Neuronal stem cell (in vitro differentiated cells): Measurements from ENCODE around the gene DNAH17. TPM values are rescaled to one million over a fixed set of nuclear protein-coding genes. Genes with fewer than 3 reads are reported as not detected.

Source experiments
- DNase-seq: peaks from one replicate; pipeline ENCODE4 v3.0.0-alpha.2; 2013; ENCODE audit warnings: low spot score
- H2AFZ ChIP-seq: one replicate; pipeline ENCODE4 v1.6.1; 2013; ENCODE audit warnings: mild to moderate bottlenecking, low read length, inconsistent platforms
- H2AK5ac ChIP-seq: 2 replicates; pipeline ENCODE4 v1.6.1; 2013; ENCODE audit warnings: low read depth, mild to moderate bottlenecking, inconsistent platforms, low read length, moderate library complexity, mixed read lengths
- H2BK120ac ChIP-seq: 2 replicates; pipeline ENCODE4 v1.6.1; 2013; ENCODE audit warnings: low read depth, mild to moderate bottlenecking, inconsistent platforms, low read length, moderate library complexity, mixed read lengths
- H2BK12ac ChIP-seq: one replicate; pipeline ENCODE4 v1.6.1; 2013; ENCODE audit warnings: low read length, inconsistent platforms
- H2BK15ac ChIP-seq: 2 replicates; pipeline ENCODE4 v1.6.1; 2013; ENCODE audit warnings: mild to moderate bottlenecking, low read length, inconsistent platforms, mixed read lengths
- H2BK5ac ChIP-seq: one replicate; pipeline ENCODE4 v1.6.1; 2013; ENCODE audit warnings: inconsistent platforms, mild to moderate bottlenecking, low read length, moderate library complexity
- H3K14ac ChIP-seq: one replicate; pipeline ENCODE4 v1.6.1; 2013; ENCODE audit warnings: low read length, inconsistent platforms
- H3K18ac ChIP-seq: 2 replicates; pipeline ENCODE4 v1.6.1; 2013; ENCODE audit warnings: low read length, inconsistent platforms
- H3K23ac ChIP-seq: 2 replicates; pipeline ENCODE4 v1.6.1; 2013; ENCODE audit warnings: low read depth, mild to moderate bottlenecking, mixed read lengths, low read length, inconsistent platforms; ENCODE audit not compliant: poor library complexity
- H3K27ac ChIP-seq: replicated peaks from 3 replicates; pipeline ENCODE4 v1.5.1; 2013; ENCODE audit warnings: low read length, inconsistent platforms
- H3K27me3 ChIP-seq, 3 experiments: 2 replicates each; pipeline ENCODE4 v1.6.1; 2013; ENCODE audit warnings: low read length in 3 of 3, mild to moderate bottlenecking in 2 of 3, inconsistent platforms in 1 of 3, low read depth in 1 of 3, mixed read lengths in 1 of 3, moderate library complexity in 1 of 3; ENCODE audit not compliant: control insufficient read depth in 3 of 3, insufficient read depth in 3 of 3
- H3K36me3 ChIP-seq, 2 donors: replicated peaks in 1 of 2; 2 replicates each; pipeline ENCODE4 v1.6.1; 2013; ENCODE audit warnings: low read length in 2 of 2; ENCODE audit not compliant: control insufficient read depth in 2 of 2, insufficient read depth in 2 of 2
- H3K4ac ChIP-seq: 2 replicates; pipeline ENCODE4 v1.6.1; 2013; ENCODE audit warnings: inconsistent platforms, mild to moderate bottlenecking, low read length, moderate library complexity
- H3K4me1 ChIP-seq, 2 donors: 1 replicate in 1 of 2; 2 replicates in 1 of 2; pipeline ENCODE4 v1.6.1; 2013; ENCODE audit warnings: low read length in 2 of 2, low read depth in 1 of 2; ENCODE audit not compliant: control insufficient read depth in 2 of 2, insufficient read depth in 1 of 2
- H3K4me2 ChIP-seq: one replicate; pipeline ENCODE4 v1.6.1; 2013; ENCODE audit warnings: mild to moderate bottlenecking, low read length, inconsistent platforms; ENCODE audit not compliant: insufficient read depth, poor library complexity, severe bottlenecking
- H3K4me3 ChIP-seq, 2 donors: 2 replicates each; pipeline ENCODE4 v1.5.1; 2013; ENCODE audit warnings: low read length in 2 of 2, mild to moderate bottlenecking in 2 of 2, inconsistent platforms in 1 of 2, moderate library complexity in 1 of 2
- H3K79me1 ChIP-seq: one replicate; pipeline ENCODE4 v1.6.1; 2013; ENCODE audit warnings: low read depth, mild to moderate bottlenecking, inconsistent platforms, low read length, moderate library complexity
- H3K9ac ChIP-seq: one replicate; pipeline ENCODE4 v1.6.1; 2013; ENCODE audit warnings: mild to moderate bottlenecking, low read depth, low read length, inconsistent platforms; ENCODE audit not compliant: poor library complexity
- H3K9me3 ChIP-seq, 2 donors: replicated peaks in 1 of 2; 2 replicates each; pipeline versions ENCODE3 to v1.6.1; 2013; ENCODE audit warnings: low read length in 2 of 2, mild to moderate bottlenecking in 2 of 2, inconsistent platforms in 1 of 2, low read depth in 1 of 2, mixed read lengths in 1 of 2, moderate library complexity in 1 of 2; ENCODE audit not compliant: control insufficient read depth in 2 of 2, insufficient read depth in 1 of 2
- H4K8ac ChIP-seq: one replicate; pipeline ENCODE4 v1.6.1; 2013; ENCODE audit warnings: low read depth, mild to moderate bottlenecking, inconsistent platforms, low read length, moderate library complexity
- H4K91ac ChIP-seq: one replicate; pipeline ENCODE4 v1.6.1; 2013; ENCODE audit warnings: low read length, low read depth, mild to moderate bottlenecking, inconsistent platforms; ENCODE audit not compliant: poor library complexity
- WGBS, 2 donors: extraction: QIAGEN DNeasy Blood & Tissue Kit; methylation state at CpG; one replicate each; pipeline ENCODE4 v1.1.7; 2013; ENCODE audit warnings: missing lambda C conversion rate in 2 of 2, mixed read lengths in 1 of 2; ENCODE audit not compliant: insufficient read length in 2 of 2, insufficient replicate concordance in 1 of 2; ENCODE audit errors: extremely low coverage in 2 of 2; 5-methylcytosine and 5-hydroxymethylcytosine counted together
- polyA plus RNA-seq, 2 experiments: library from polyadenylated mRNA; stranded (reverse); fragments of 200-250 nt; gene quantifications; one replicate each; pipeline ENCODE4 v1.2.3, GENCODE V29; 2013

DNAH17 gene, protein sequence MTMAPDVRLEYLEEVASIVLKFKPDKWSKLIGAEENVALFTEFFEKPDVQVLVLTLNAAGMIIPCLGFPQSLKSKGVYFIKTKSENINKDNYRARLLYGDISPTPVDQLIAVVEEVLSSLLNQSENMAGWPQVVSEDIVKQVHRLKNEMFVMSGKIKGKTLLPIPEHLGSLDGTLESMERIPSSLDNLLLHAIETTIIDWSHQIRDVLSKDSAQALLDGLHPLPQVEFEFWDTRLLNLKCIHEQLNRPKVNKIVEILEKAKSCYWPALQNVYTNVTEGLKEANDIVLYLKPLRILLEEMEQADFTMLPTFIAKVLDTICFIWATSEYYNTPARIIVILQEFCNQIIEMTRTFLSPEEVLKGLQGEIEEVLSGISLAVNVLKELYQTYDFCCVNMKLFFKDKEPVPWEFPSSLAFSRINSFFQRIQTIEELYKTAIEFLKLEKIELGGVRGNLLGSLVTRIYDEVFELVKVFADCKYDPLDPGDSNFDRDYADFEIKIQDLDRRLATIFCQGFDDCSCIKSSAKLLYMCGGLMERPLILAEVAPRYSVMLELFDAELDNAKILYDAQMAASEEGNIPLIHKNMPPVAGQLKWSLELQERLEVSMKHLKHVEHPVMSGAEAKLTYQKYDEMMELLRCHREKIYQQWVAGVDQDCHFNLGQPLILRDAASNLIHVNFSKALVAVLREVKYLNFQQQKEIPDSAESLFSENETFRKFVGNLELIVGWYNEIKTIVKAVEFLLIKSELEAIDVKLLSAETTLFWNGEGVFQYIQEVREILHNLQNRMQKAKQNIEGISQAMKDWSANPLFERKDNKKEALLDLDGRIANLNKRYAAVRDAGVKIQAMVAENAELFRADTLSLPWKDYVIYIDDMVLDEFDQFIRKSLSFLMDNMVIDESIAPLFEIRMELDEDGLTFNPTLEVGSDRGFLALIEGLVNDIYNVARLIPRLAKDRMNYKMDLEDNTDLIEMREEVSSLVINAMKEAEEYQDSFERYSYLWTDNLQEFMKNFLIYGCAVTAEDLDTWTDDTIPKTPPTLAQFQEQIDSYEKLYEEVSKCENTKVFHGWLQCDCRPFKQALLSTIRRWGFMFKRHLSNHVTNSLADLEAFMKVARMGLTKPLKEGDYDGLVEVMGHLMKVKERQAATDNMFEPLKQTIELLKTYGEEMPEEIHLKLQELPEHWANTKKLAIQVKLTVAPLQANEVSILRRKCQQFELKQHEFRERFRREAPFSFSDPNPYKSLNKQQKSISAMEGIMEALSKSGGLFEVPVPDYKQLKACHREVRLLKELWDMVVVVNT (N-terminal part only)
- 0.03 TPM for polyA plus RNA-seq (2013, experiment 1 of 2)
- polyA plus RNA-seq (2013, experiment 2 of 2) = 0.04 TPM

DNA sequence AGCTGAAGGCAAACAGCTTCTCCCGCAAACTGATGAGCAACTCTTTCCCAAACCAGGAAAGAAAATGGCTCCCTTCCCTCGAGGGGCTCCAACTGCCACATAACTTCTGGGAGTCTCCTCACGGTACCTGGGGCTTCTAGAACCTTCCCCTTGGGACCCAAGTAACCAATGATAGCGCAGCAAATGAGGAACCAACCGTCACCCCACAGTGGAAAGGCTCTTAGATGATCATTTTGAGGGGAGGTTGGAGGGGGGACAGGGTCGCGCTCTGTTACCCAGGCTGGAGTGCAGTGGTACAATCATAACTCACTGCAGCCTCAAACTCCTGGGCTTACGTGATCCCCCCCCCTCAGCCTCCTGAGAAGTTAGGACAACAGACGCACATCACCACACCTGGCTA is at the start of gene DNAH17:
TSS of gene DNAH17 (minus strand) at position 101 of the 400 bp plus-strand sequence. CDS start 2,339 bp downstream, outside the sequence.
- H2BK15ac ChIP-seq = peak within 1 kb of the TSS; percentile 49
- H3K79me1 ChIP-seq = no peaks in the 10 kb centered on the region
- H2BK120ac ChIP-seq = no peak within 1 kb of the TSS
- no peaks in the 10 kb centered on the region for H3K36me3 ChIP-seq
- H3K27me3 ChIP-seq = peaks cover 0 to 9% (median 0%) of the 10 kb centered on the region in 3 experiments
- no peak within 1 kb of the TSS for H2BK12ac ChIP-seq
- H3K4ac ChIP-seq = no peak within 1 kb of the TSS
- H3K4me1 ChIP-seq = no peaks in the 10 kb centered on the region
- peak within 1 kb of the TSS; percentile 38 for H3K18ac ChIP-seq
- peak within 1 kb of the TSS; percentile 70 for H3K9ac ChIP-seq
- H4K91ac ChIP-seq = no peak within 1 kb of the TSS
- peak within 1 kb of the TSS; percentile 75 for H2AK5ac ChIP-seq
- H2BK5ac ChIP-seq = peak within 1 kb of the TSS; percentile 82
- no peak within 1 kb of the TSS for H3K4me2 ChIP-seq
- H3K27ac ChIP-seq = no peak within 1 kb of the TSS
- peak within 1 kb of the TSS; percentile 17 for H4K8ac ChIP-seq
- no peak within 1 kb of the TSS for H3K14ac ChIP-seq
- WGBS, 2 donors = no CpG with 5 or more reads among the region's 9 CpGs
- peak within 1 kb of the TSS; percentile 20 for H3K23ac ChIP-seq
- H2AFZ ChIP-seq = no peak within 1 kb of the TSS
- H3K9me3 ChIP-seq = no peaks in the 10 kb centered on the region
- no peak for DNase-seq
- H3K4me3 ChIP-seq = no peak within 1 kb of the TSS

DNA sequence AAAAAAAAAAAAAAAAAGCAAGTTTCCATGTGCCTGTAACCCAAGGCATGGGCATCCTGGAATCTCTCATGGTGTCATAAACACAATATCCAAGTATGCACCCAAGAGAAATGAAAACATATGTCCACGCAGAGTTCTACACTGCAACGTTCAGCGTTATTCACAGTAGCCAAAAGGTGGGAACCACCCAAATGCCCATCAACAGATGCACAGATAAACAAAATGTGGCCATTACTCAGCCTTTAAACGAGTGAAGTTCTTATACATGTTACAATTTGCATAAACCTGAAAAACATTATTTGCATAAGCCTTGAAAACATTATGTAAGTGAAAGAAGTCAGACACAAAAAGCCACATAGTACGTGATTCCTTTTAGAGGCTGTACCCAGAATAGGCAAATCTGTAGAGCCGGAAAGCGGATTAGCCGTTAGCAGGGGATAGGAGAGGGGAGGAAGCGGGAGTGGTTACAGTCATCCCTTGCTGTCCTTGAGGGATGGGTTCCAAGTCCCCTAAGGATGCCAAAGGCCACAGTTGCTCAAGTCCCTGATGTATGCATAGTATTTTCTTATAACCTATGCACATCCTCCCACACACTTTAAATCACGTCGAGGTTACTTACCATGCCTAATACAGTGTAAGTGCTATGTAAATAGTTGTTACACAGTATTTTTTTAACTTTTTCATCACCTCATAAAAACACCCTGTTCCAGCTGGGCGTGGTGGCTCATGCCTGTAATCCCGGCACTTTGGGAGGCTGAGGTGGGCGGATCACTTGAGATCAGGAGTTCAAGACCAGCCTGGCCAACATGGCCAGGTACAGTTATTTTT is 47.3 kb upstream of the DNAH17 start:
- Histone ChIP-seq H3K9ac (no peak overlapping the region), H3K4ac (no peak overlapping the region), H4K8ac (no peak overlapping the region), H3K4me1 (no peaks in the 10 kb centered on the region), H3K23ac (no peak overlapping the region), H3K27ac (no peak overlapping the region), H3K27me3 (peaks cover 0 to 15% (median 0%) of the 10 kb centered on the region in 3 experiments), H2BK15ac (no peak overlapping the region), H2AFZ (no peak overlapping the region), H2BK12ac (no peak overlapping the region), H3K4me2 (no peak overlapping the region), H2BK120ac (no peak overlapping the region), H2AK5ac (no peak overlapping the region), H2BK5ac (no peak overlapping the region), H3K4me3 (no peak overlapping the region), H3K9me3 (no peaks in the 10 kb centered on the region), H4K91ac (no peak overlapping the region), H3K79me1 (no peaks in the 10 kb centered on the region), H3K36me3 (no peaks in the 10 kb centered on the region), H3K14ac (no peak overlapping the region), H3K18ac (no peak overlapping the region)
- no CpG with 5 or more reads among the region's 14 CpGs for WGBS, 2 donors
- no peak for DNase-seq

- no peaks in the 10 kb centered on the region for H3K9me3 ChIP-seq
- H4K8ac ChIP-seq = no peak overlapping the region
- no peak overlapping the region for H3K4me2 ChIP-seq
- H2AK5ac ChIP-seq = no peak overlapping the region
- no peak overlapping the region for H3K27ac ChIP-seq
- no peak overlapping the region for H3K14ac ChIP-seq
- no peak overlapping the region for H2BK120ac ChIP-seq
- no peaks in the 10 kb centered on the region for H3K79me1 ChIP-seq
- no peak overlapping the region for H2AFZ ChIP-seq
- H3K18ac ChIP-seq = no peak overlapping the region
- no peaks in the 10 kb centered on the region for H3K4me1 ChIP-seq
- no peak overlapping the region for H2BK5ac ChIP-seq
- no peak overlapping the region for H3K9ac ChIP-seq
- peaks cover 0 to 15% (median 0%) of the 10 kb centered on the region in 3 experiments for H3K27me3 ChIP-seq
- no peak overlapping the region for H4K91ac ChIP-seq
- H3K23ac ChIP-seq = no peak overlapping the region
- no peak overlapping the region for H3K4me3 ChIP-seq
- no peak overlapping the region for H2BK15ac ChIP-seq
- H2BK12ac ChIP-seq = no peak overlapping the region
- H3K4ac ChIP-seq = no peak overlapping the region
- H3K36me3 ChIP-seq = no peaks in the 10 kb centered on the region
- no CpG with 5 or more reads among the region's 12 CpGs for WGBS, 2 donors
- no peak for DNase-seq
Measured at GRCh38 chr17:78623541-78623940, 46.3 kb upstream of the DNAH17 start.
